Measurements from ENCODE around the gene POPDC3. TPM values are rescaled to one million over a fixed set of nuclear protein-coding genes. Genes with fewer than 3 reads are reported as not detected.

The POPDC3 gene
- total and polyA plus RNA-seq, 2 donors (not counting 1 experiment from before 2014, with no cell fraction given) = not detected

DNA sequence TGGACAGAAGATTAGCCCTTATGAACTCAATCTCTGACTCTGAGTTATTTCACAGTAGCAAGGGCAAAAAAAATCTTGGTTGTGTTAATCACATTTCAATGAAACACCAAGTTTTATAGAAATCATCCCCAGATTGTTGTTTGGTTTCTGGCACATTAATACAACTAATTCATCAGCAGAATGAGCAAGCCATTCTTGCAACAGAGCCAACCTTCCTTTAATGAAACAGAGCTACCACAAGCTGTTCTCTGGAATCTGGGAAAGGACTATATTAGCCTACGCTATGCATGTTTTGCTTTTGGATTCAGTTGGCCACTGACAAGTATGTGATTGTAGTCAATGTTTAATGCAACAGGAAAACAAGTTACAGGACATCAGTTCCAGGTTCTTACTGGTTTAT lies 13.8 kb upstream of the POPDC3 start:
- Histone ChIP-seq H3K9me3 (ENCODE audit: control extremely low read depth in 1 of 3, control insufficient read depth in 2 of 3, insufficient read depth in 1 of 3, low read length in 2 of 3) (no peaks in the 10 kb centered on the region), H2AFZ (ENCODE audit: insufficient read depth, low read depth, low read length, poor library complexity, severe bottlenecking) (no peak overlapping the region), H3K79me2 (ENCODE audit: control insufficient read depth, insufficient read depth, low read length) (no peaks in the 10 kb centered on the region), H3K4me1 (ENCODE audit: control insufficient read depth in 2 of 2, insufficient read depth in 2 of 2, low read length in 2 of 2) (no peaks in the 10 kb centered on the region), H4K20me1 (ENCODE audit: control insufficient read depth, insufficient read depth, low read length, poor library complexity, severe bottlenecking) (no peaks in the 10 kb centered on the region), H3K4me3 (ENCODE audit: control extremely low read depth in 1 of 5, extremely low read depth in 1 of 5, insufficient read depth in 1 of 5, low read depth in 2 of 5, low read length in 4 of 5) (no peak overlapping the region), H3K9ac (ENCODE audit: low read length) (no peak overlapping the region), H3K36me3 (replicated peaks in 1 of 2; ENCODE audit: control extremely low read depth in 1 of 2, control insufficient read depth in 1 of 2, extremely low read depth in 1 of 2, insufficient read depth in 2 of 2, low read length in 1 of 2) (no peaks in the 10 kb centered on the region), H3K4me2 (replicated peaks; ENCODE audit: low read depth, low read length, poor library complexity, severe bottlenecking) (no peak overlapping the region), H3K27ac (ENCODE audit: low read length in 2 of 2) (no peak overlapping the region), H3K27me3 (replicated peaks in 1 of 4; ENCODE audit: control extremely low read depth in 1 of 4, control insufficient read depth in 3 of 4, insufficient read depth in 4 of 4, low read length in 3 of 4) (peaks cover 0 to 6% (median 2%) of the 10 kb centered on the region in 4 experiments)
- peaks cover 15% of the 10 kb centered on the region for H3K27me3 Mint-ChIP-seq
- no peaks in the 10 kb centered on the region for H3K4me1 Mint-ChIP-seq
- no peaks in the 10 kb centered on the region for H3K9me3 Mint-ChIP-seq (ENCODE audit: insufficient read depth)
- no peak overlapping the region for H3K4me3 Mint-ChIP-seq
- intact Hi-C loops (cut with micrococcal nuclease) = no loop called here
- H3K27ac Mint-ChIP-seq = no peak overlapping the region
- DNase-seq (no peak), ATAC-seq (ENCODE audit: low read depth) (no peak)
- no peak for TF ChIP-seq EZH2 (IDR thresholded peaks at IDR 0.05; ENCODE audit: borderline replicate concordance, insufficient read depth, low read depth, low read length, poor library complexity, severe bottlenecking)
- TF ChIP-seq, protein P1, sequence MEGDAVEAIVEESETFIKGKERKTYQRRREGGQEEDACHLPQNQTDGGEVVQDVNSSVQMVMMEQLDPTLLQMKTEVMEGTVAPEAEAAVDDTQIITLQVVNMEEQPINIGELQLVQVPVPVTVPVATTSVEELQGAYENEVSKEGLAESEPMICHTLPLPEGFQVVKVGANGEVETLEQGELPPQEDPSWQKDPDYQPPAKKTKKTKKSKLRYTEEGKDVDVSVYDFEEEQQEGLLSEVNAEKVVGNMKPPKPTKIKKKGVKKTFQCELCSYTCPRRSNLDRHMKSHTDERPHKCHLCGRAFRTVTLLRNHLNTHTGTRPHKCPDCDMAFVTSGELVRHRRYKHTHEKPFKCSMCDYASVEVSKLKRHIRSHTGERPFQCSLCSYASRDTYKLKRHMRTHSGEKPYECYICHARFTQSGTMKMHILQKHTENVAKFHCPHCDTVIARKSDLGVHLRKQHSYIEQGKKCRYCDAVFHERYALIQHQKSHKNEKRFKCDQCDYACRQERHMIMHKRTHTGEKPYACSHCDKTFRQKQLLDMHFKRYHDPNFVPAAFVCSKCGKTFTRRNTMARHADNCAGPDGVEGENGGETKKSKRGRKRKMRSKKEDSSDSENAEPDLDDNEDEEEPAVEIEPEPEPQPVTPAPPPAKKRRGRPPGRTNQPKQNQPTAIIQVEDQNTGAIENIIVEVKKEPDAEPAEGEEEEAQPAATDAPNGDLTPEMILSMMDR (IDR thresholded peaks at IDR 0.05) = no peak
- no CpG with 5 or more reads among the region's 1 CpG for WGBS (ENCODE audit: insufficient coverage)
- ChIA-PET POLR2A (no interaction called here), CTCF (no interaction called here)

GRCh38 chr6:105192707-105193465 lies 13.1 kb upstream of the POPDC3 start:
- CTCF ChIA-PET = no interaction called here
- Histone ChIP-seq H3K79me2 (ENCODE audit: control insufficient read depth, insufficient read depth, low read length) (no peaks in the 10 kb centered on the region), H3K36me3 (replicated peaks in 1 of 2; ENCODE audit: control extremely low read depth in 1 of 2, control insufficient read depth in 1 of 2, extremely low read depth in 1 of 2, insufficient read depth in 2 of 2, low read length in 1 of 2) (no peaks in the 10 kb centered on the region), H3K4me2 (replicated peaks; ENCODE audit: low read depth, low read length, poor library complexity, severe bottlenecking) (no peak overlapping the region), H3K9ac (ENCODE audit: low read length) (no peak overlapping the region), H2AFZ (ENCODE audit: insufficient read depth, low read depth, low read length, poor library complexity, severe bottlenecking) (no peak overlapping the region), H3K9me3 (ENCODE audit: control extremely low read depth in 1 of 3, control insufficient read depth in 2 of 3, insufficient read depth in 1 of 3, low read length in 2 of 3) (no peaks in the 10 kb centered on the region), H3K27ac (ENCODE audit: low read length in 2 of 2) (no peak overlapping the region), H4K20me1 (ENCODE audit: control insufficient read depth, insufficient read depth, low read length, poor library complexity, severe bottlenecking) (no peaks in the 10 kb centered on the region), H3K27me3 (replicated peaks in 1 of 4; ENCODE audit: control extremely low read depth in 1 of 4, control insufficient read depth in 3 of 4, insufficient read depth in 4 of 4, low read length in 3 of 4) (peaks cover 0 to 6% (median 2%) of the 10 kb centered on the region in 4 experiments), H3K4me3 (ENCODE audit: control extremely low read depth in 1 of 5, extremely low read depth in 1 of 5, insufficient read depth in 1 of 5, low read depth in 2 of 5, low read length in 4 of 5) (no peak overlapping the region), H3K4me1 (ENCODE audit: control insufficient read depth in 2 of 2, insufficient read depth in 2 of 2, low read length in 2 of 2) (no peaks in the 10 kb centered on the region)
- Mint-ChIP-seq H3K9me3 (ENCODE audit: insufficient read depth) (no peaks in the 10 kb centered on the region), H3K4me3 (no peak overlapping the region), H3K27ac (no peak overlapping the region), H3K27me3 (peaks cover 15% of the 10 kb centered on the region), H3K4me1 (no peaks in the 10 kb centered on the region)
- WGBS (ENCODE audit: insufficient coverage) = 50% methylated on average over 1 of the region's 7 CpGs
- DNase-seq (no peak), ATAC-seq (ENCODE audit: low read depth) (no peak)
- POLR2A ChIA-PET = no interaction called here
- TF ChIP-seq EZH2 (IDR thresholded peaks at IDR 0.05; ENCODE audit: borderline replicate concordance, insufficient read depth, low read depth, low read length, poor library complexity, severe bottlenecking) = no peak
- TF ChIP-seq, protein P1 (IDR thresholded peaks at IDR 0.05) = no peak
- intact Hi-C loops (cut with micrococcal nuclease) = no loop called here
